T-helper 2 cell treated with Interferon-gamma antibody and Interleukin-4, amounts not matched to agents 5 μg/mL and 100 μg/mL, for 36 hours (primary cell): ENCODE measurements around the gene BSN.

Source experiments
- DNase-seq: peaks from one replicate; pipeline ENCODE4 v3.0.0; 2021; ENCODE audit warnings: low spot score
- H3K27ac Mint-ChIP-seq: one replicate; pipeline ENCODE4 v1.8.0; 2021; ENCODE audit warnings: mild to moderate bottlenecking, mixed read lengths
- H3K27me3 Mint-ChIP-seq: one replicate; pipeline ENCODE4 v1.8.0; 2021; ENCODE audit warnings: low read depth, mixed read lengths
- H3K36me3 Mint-ChIP-seq: one replicate; pipeline ENCODE4 v1.8.0; 2021; ENCODE audit warnings: low read depth, mixed read lengths
- H3K4me1 Mint-ChIP-seq: one replicate; pipeline ENCODE4 v1.8.0; 2021; ENCODE audit warnings: low read depth, mixed read lengths
- H3K4me3 Mint-ChIP-seq: one replicate; pipeline ENCODE4 v1.8.0; 2022; ENCODE audit warnings: mild to moderate bottlenecking, moderate library complexity, mixed read lengths
- H3K9me3 Mint-ChIP-seq: one replicate; pipeline ENCODE4 v1.8.0; 2021; ENCODE audit warnings: mixed read lengths

The BSN gene

DNA sequence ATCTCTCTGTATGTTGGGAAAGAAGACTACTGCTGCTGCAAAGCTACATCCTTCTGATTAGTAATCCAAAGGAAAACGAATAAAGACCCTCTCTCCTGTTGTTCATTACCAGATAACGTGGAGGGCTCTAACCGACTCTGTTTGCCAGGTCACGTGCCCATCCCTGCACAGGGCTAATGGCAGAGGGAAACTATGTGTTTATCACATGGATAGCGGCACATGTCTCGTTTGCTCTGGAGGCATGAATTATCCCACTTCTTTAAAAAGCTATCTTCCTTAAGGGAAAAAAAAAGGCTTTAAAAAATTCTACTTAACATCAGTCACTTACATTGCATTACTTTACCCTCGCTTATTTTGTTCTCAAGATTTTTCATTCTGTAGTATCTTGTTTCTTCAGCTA lies 87.0 kb downstream of the BSN start:
- Mint-ChIP-seq H3K27me3 (peaks cover under 1% of the 10 kb centered on the region), H3K27ac (no peak overlapping the region), H3K9me3 (no peaks in the 10 kb centered on the region), H3K4me1 (peaks cover 3% of the 10 kb centered on the region), H3K36me3 (no peaks in the 10 kb centered on the region), H3K4me3 (no peak overlapping the region)
- no peak for DNase-seq

DNA sequence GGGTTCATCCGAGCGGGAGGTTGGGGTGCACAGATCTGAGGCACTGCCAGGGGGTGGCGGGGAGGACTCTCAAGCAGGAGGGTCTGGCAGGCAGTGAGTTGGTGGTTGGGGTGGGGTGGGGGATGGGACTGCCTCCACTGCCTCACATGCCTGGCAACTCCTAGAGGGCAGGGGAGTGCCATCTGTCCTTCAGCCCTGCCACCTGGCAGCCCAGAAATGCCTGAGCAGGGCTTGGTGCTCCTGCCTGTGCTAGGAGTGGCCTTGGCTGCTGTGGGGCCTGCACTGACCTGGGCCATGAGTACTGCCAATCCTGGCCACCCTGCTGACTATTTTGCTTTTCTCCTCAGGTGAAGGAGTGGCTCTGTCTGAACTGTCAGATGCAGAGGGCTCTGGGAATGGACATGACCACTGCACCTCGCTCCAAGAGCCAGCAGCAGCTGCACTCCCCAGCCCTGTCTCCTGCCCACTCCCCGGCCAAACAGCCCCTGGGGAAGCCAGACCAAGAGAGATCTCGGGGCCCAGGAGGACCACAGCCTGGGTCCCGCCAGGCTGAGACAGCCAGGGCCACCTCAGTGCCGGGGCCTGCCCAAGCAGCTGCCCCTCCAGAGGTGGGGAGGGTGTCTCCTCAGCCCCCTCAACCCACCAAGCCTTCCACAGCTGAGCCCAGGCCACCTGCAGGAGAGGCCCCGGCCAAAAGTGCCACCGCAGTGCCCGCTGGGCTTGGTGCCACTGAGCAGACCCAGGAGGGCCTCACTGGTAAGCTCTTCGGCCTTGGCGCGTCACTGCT lies 87.8 kb downstream of the BSN start:
- H3K27me3 Mint-ChIP-seq = peaks cover 3% of the 10 kb centered on the region
- H3K36me3 Mint-ChIP-seq = no peaks in the 10 kb centered on the region
- DNase-seq = no peak
- no peaks in the 10 kb centered on the region for H3K9me3 Mint-ChIP-seq
- H3K27ac Mint-ChIP-seq = no peak overlapping the region
- peaks cover under 1% of the 10 kb centered on the region for H3K4me1 Mint-ChIP-seq
- no peak overlapping the region for H3K4me3 Mint-ChIP-seq

DNA sequence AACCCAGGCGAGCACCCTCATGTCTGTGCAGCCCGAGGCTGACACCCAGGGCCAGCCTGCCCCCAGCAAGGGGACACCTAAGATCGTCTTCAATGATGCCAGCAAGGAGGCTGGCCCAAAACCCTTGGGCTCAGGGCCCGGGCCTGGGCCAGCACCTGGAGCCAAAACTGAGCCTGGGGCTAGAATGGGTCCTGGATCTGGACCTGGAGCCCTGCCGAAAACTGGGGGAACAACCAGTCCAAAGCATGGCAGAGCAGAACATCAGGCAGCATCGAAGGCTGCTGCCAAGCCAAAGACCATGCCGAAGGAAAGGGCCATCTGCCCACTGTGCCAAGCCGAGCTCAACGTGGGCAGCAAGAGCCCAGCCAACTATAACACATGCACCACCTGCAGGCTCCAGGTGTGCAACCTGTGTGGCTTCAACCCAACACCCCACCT lies 88.5 kb downstream of the BSN start:
- no peaks in the 10 kb centered on the region for H3K9me3 Mint-ChIP-seq
- H3K36me3 Mint-ChIP-seq = no peaks in the 10 kb centered on the region
- no peak overlapping the region for H3K4me3 Mint-ChIP-seq
- no peaks in the 10 kb centered on the region for H3K4me1 Mint-ChIP-seq
- DNase-seq = no peak
- peaks cover 3% of the 10 kb centered on the region for H3K27me3 Mint-ChIP-seq
- H3K27ac Mint-ChIP-seq = no peak overlapping the region

DNA sequence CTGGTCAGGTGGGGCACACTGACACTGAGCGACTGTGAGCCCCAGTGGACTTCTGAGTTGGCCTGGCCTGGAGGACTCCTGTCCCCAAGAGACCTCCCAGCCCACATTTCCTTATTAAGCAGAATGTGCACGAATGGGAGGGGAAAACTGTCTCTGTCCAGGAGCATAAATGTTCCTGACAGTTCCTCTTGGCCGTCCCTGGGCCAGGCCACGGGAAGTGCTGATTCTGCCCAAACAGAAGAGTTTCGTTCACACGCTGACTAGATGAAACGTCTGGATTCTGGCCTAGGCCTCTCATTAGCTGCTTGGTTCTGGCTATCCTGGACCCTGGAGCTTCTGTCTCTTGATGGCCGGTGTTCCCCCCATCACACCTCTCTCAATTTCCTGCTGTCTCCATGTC lies 90.4 kb downstream of the BSN start:
- DNase-seq = no peak
- Mint-ChIP-seq H3K4me1 (no peaks in the 10 kb centered on the region), H3K36me3 (no peaks in the 10 kb centered on the region), H3K27ac (no peak overlapping the region), H3K4me3 (no peak overlapping the region), H3K9me3 (no peaks in the 10 kb centered on the region), H3K27me3 (peaks cover 3% of the 10 kb centered on the region)

DNA sequence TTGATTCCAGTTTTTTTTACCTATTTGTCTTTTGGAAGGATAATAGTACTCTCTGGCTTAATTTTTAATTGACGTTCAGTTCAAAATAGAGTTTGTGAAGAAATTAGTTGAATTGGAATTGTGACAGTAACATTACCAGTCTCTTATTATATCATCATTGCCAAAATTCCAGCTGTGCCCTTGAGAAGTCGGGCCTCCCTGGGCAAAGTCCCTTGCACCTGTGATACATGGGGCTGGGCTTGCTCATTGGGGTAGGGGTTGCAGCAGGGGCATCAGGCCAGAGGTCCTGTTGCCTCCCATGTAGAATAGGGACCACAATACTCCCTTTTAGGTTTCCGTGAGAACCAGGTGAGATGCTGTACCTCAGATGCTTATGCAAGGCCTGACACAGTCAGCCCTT lies 92.0 kb downstream of the BSN start:
- DNase-seq = no peak
- H3K4me3 Mint-ChIP-seq = no peak overlapping the region

DNA sequence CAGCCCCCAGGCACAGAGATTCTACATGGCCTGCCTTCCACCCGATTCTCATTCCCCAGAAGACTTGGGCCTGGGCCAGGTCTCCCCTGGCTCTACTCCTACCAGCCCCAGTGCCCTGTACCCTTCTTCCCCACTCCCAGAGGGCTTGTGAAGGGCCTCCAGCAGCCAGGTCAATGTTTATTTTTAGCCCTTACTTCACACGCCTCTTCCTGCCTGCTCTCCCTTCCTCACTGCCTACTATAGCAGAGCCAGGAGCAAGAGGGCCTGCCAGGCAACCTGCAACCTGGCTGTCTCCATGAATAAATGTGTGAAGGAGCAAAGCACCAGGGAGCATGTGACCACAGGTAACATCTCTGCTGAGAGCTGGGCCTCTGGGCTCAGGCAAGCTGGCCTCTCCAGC lies 93.5 kb downstream of the BSN start:
- no peak overlapping the region for H3K27ac Mint-ChIP-seq
- H3K4me1 Mint-ChIP-seq = no peaks in the 10 kb centered on the region
- H3K4me3 Mint-ChIP-seq = no peak overlapping the region
- no peak for DNase-seq
- no peaks in the 10 kb centered on the region for H3K9me3 Mint-ChIP-seq
- no peaks in the 10 kb centered on the region for H3K36me3 Mint-ChIP-seq
- peaks cover 3% of the 10 kb centered on the region for H3K27me3 Mint-ChIP-seq

More for the DNA sequence above, 92.0 kb downstream of the BSN start:
- Mint-ChIP-seq H3K36me3 (no peaks in the 10 kb centered on the region), H3K27ac (no peak overlapping the region), H3K27me3 (peaks cover 3% of the 10 kb centered on the region), H3K4me1 (no peaks in the 10 kb centered on the region), H3K9me3 (no peaks in the 10 kb centered on the region)

DNA sequence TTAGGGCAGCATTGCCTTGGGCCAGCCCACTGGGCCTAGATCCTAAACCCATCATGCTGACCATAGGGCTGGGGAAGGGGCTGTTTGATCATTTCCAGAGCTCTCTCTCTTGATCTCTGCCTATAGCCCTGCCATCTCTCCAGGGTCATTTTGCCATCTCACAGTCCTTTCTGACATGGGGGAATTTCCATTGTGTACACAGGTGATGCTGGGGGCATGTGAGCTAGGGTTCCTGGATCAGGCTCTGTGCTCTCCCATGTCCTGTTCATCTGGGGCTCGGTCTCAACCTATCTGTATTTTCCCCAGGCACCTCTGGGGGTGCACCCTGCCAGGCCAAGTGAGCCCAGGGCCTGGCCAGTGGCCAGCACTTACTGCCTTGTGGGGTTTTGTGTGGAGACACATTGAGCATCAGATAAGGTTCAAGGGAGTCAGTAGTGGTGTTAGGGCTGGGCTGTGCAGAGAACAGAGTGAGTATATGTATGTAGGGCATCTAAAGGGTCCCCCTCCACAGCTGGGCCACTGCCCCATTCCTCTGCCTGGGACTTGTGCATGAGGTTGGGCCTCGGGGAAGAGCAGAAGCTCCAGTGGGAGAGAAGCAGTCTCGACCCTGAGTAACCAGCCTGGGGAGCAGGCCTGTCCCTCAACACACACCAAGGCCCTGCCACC lies 94.2 kb downstream of the BSN start:
- H3K4me3 Mint-ChIP-seq = no peak overlapping the region
- H3K4me1 Mint-ChIP-seq = no peaks in the 10 kb centered on the region
- peaks cover 3% of the 10 kb centered on the region for H3K27me3 Mint-ChIP-seq
- H3K27ac Mint-ChIP-seq = no peak overlapping the region
- no peak for DNase-seq
- H3K9me3 Mint-ChIP-seq = no peaks in the 10 kb centered on the region
- no peaks in the 10 kb centered on the region for H3K36me3 Mint-ChIP-seq

DNA sequence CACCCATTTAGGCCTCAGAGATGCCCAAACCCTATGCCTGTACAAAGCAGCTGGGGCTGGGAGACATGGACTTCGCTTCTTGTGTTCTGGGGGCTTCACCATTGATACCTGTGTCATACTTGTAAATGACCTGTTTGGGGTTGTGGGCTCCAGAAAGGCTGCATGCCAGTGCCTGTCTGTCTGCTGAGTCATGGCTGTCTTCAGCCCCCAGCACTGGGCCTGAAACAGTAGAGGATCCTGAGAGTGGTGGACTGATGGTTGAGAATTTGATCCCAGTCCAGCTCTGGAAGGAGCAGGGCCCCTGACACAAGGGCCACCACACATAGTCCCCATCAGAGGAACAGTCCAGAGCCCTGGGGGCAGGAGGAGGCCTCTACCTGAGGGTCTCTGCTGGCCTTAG lies 95.3 kb downstream of the BSN start:
- Mint-ChIP-seq H3K27ac (no peak overlapping the region), H3K36me3 (no peaks in the 10 kb centered on the region)

DNA sequence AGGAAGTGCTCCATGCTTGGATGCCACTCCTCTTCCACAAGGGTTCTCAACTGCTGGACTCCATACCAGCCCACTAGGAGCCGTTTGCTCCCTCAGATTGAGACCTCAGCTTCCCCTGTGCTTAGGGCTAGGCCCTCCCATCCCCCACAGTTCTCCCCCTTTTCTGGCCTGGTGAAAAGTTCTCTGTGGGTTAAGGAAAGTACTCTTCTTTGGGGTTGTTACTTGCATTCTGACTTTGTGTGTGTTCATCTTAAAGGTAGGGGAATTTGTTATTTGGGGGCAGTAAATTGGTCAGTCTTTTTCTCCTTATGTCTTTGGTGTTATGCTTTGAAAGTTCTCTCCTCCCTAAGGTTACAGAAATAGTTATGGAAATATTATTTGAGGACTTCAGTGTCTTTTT lies 95.9 kb downstream of the BSN start:
- H3K4me3 Mint-ChIP-seq = no peak overlapping the region
- no peak overlapping the region for H3K27ac Mint-ChIP-seq
- no peaks in the 10 kb centered on the region for H3K36me3 Mint-ChIP-seq
- H3K9me3 Mint-ChIP-seq = no peaks in the 10 kb centered on the region
- H3K27me3 Mint-ChIP-seq = peaks cover 3% of the 10 kb centered on the region
- no peak for DNase-seq
- no peaks in the 10 kb centered on the region for H3K4me1 Mint-ChIP-seq

More for the DNA sequence above, 95.3 kb downstream of the BSN start:
- Mint-ChIP-seq H3K4me1 (no peaks in the 10 kb centered on the region), H3K4me3 (no peak overlapping the region), H3K27me3 (peaks cover 3% of the 10 kb centered on the region), H3K9me3 (no peaks in the 10 kb centered on the region)
- DNase-seq = no peak

DNA sequence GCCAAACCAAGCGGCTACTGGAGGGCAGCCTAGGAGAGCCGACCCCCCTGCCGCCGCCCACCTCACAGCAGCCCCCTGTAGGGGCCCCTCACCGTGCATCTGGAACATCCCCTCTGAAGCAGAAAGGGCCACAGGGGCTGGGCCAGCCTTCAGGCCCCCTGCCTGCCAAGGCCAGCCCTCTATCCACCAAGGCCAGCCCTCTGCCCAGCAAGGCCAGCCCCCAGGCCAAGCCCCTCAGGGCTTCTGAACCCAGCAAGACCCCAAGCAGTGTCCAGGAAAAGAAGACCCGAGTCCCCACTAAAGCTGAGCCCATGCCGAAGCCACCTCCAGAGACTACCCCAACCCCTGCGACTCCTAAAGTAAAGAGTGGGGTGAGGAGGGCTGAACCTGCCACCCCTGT lies 96.4 kb downstream of the BSN start:
- H3K4me3 Mint-ChIP-seq = no peak overlapping the region
- H3K9me3 Mint-ChIP-seq = no peaks in the 10 kb centered on the region
- no peak for DNase-seq
- H3K27ac Mint-ChIP-seq = no peak overlapping the region
- H3K36me3 Mint-ChIP-seq = no peaks in the 10 kb centered on the region
- peaks cover 3% of the 10 kb centered on the region for H3K27me3 Mint-ChIP-seq
- no peaks in the 10 kb centered on the region for H3K4me1 Mint-ChIP-seq

DNA sequence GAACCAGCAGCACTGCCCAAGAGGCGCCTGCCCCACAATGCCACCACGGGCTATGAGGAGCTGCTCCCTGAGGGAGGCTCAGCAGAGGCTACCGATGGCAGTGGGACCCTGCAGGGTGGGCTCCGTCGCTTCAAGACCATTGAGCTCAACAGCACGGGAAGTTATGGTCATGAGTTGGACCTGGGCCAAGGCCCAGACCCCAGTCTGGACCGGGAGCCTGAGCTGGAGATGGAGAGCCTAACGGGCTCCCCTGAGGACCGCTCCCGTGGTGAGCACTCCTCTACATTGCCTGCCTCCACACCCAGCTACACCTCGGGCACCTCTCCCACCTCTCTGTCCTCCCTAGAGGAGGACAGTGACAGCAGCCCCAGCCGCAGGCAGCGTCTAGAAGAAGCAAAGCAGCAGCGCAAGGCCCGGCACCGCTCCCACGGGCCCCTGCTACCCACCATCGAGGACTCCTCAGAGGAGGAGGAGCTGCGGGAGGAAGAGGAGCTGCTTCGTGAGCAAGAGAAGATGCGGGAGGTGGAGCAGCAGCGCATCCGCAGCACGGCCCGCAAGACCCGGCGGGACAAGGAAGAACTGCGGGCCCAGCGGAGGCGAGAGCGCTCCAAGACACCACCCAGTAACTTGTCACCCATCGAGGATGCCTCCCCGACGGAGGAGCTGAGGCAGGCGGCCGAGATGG lies 98.1 kb downstream of the BSN start:
- H3K27me3 Mint-ChIP-seq = no peaks in the 10 kb centered on the region
- no peaks in the 10 kb centered on the region for H3K4me1 Mint-ChIP-seq
- H3K4me3 Mint-ChIP-seq = no peak overlapping the region
- no peak overlapping the region for H3K27ac Mint-ChIP-seq
- no peak for DNase-seq
- no peaks in the 10 kb centered on the region for H3K9me3 Mint-ChIP-seq
- no peaks in the 10 kb centered on the region for H3K36me3 Mint-ChIP-seq

DNA sequence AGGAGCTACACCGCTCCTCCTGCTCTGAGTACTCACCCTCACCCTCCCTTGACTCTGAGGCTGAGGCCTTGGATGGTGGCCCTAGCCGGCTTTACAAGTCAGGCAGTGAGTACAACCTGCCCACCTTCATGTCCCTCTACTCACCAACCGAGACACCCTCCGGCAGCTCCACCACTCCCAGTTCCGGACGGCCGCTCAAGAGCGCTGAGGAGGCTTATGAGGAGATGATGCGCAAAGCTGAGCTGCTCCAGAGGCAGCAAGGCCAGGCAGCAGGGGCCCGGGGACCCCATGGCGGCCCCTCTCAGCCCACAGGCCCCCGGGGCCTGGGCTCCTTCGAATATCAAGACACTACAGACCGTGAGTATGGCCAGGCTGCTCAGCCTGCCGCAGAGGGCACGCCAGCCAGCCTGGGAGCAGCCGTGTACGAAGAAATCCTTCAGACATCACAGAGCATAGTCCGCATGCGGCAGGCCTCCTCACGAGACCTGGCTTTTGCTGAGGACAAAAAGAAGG lies 98.7 kb downstream of the BSN start:
- Mint-ChIP-seq H3K4me3 (no peak overlapping the region), H3K36me3 (no peaks in the 10 kb centered on the region), H3K4me1 (no peaks in the 10 kb centered on the region), H3K27ac (no peak overlapping the region), H3K27me3 (no peaks in the 10 kb centered on the region), H3K9me3 (no peaks in the 10 kb centered on the region)
- DNase-seq = no peak

DNA sequence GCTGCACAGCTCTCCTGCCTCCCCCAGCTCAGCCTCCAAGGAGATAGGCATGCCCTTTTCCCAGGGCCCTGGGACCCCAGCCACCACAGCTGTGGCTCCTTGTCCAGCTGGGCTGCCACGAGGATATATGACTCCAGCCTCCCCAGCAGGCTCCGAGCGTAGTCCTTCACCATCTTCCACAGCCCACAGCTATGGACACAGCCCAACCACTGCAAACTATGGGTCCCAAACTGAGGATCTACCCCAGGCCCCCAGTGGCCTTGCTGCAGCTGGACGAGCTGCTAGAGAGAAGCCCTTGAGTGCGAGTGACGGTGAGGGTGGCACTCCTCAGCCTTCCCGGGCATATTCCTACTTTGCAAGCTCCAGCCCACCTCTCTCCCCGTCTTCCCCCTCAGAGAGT lies 99.3 kb downstream of the BSN start:
- H3K4me3 Mint-ChIP-seq = no peak overlapping the region
- H3K36me3 Mint-ChIP-seq = no peaks in the 10 kb centered on the region
- H3K4me1 Mint-ChIP-seq = no peaks in the 10 kb centered on the region
- no peaks in the 10 kb centered on the region for H3K9me3 Mint-ChIP-seq
- DNase-seq = no peak
- H3K27ac Mint-ChIP-seq = no peak overlapping the region
- no peaks in the 10 kb centered on the region for H3K27me3 Mint-ChIP-seq

DNA sequence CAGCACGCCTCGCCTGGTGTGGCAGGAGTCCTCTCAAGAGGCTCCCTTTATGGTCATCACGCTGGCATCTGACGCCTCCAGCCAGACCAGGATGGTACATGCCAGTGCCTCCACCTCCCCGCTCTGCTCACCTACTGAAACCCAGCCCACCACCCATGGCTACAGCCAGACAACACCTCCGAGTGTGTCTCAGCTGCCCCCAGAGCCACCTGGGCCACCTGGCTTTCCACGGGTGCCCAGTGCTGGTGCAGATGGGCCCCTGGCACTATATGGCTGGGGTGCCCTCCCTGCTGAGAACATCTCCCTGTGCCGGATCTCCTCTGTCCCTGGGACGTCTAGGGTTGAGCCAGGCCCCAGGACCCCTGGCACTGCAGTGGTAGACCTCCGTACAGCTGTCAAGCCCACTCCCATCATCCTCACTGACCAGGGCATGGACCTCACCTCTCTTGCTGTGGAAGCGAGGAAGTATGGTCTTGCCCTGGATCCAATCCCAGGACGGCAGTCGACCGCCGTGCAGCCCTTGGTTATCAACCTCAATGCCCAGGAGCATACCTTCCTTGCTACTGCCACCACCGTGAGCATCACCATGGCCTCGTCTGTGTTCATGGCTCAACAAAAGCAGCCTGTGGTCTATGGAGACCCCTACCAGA lies 100.0 kb downstream of the BSN start:
- H3K9me3 Mint-ChIP-seq = no peaks in the 10 kb centered on the region
- no peak for DNase-seq
- no peaks in the 10 kb centered on the region for H3K36me3 Mint-ChIP-seq

More for the DNA sequence above, 100.0 kb downstream of the BSN start:
- no peak overlapping the region for H3K27ac Mint-ChIP-seq
- H3K4me1 Mint-ChIP-seq = no peaks in the 10 kb centered on the region
- H3K27me3 Mint-ChIP-seq = no peaks in the 10 kb centered on the region
- H3K4me3 Mint-ChIP-seq = no peak overlapping the region
